Transverse colon (tissue), 4 donors: ENCODE results near the gene ANKRD49. TPM values are rescaled to one million over a fixed set of nuclear protein-coding genes. Genes with fewer than 3 reads are reported as not detected.

ENCODE experiments used
- DNase-seq: peaks from one replicate; pipeline ENCODE4 v3.0.0-alpha.2; 2019
- H3K27ac ChIP-seq, 4 donors: fragments of 200-600 bp; sonication (generic); 2 replicates each; pipeline ENCODE4 v1.5.1; 2016 to 2018; ENCODE audit warnings: inconsistent platforms in 4 of 4
- H3K27me3 ChIP-seq: fragments of 200-600 bp; sonication (generic); 2 replicates; pipeline ENCODE4 v1.5.1; 2017; ENCODE audit warnings: inconsistent platforms
- H3K36me3 ChIP-seq, 4 donors: fragments of 200-600 bp; sonication (generic); 2 replicates each; pipeline ENCODE4 v1.5.1; 2017 to 2019; ENCODE audit warnings: inconsistent platforms in 4 of 4
- H3K4me1 ChIP-seq, 4 donors: fragments of 200-600 bp; sonication (generic); 2 replicates each; pipeline ENCODE4 v1.5.1; 2017 to 2020; ENCODE audit warnings: inconsistent platforms in 4 of 4
- H3K4me3 ChIP-seq, 4 donors: fragments of 200-600 bp; sonication (generic); 1 replicate in 1 of 4; 2 replicates in 3 of 4; pipeline versions ENCODE4 v1.5.1 to v1.6.1; 2017 to 2019; ENCODE audit warnings: inconsistent platforms in 4 of 4
- H3K9me3 ChIP-seq, 2 donors: fragments of 200-600 bp; sonication (generic); 2 replicates each; pipeline ENCODE4 v1.5.1; 2017 to 2019; ENCODE audit warnings: inconsistent platforms in 2 of 2
- EP300 ChIP-seq: sonication (generic); formaldehyde crosslinking; IDR thresholded peaks from one replicate; pipeline ENCODE4 v1.6.1; 2017; ENCODE audit warnings: antibody characterized with exemption, low read depth
- POLR2A ChIP-seq: fragments of 450-650 bp; IDR thresholded peaks from one replicate; pipeline ENCODE4 v1.6.1; 2016; ENCODE audit warnings: antibody characterized with exemption, mild to moderate bottlenecking, moderate library complexity
- POLR2AphosphoS5 ChIP-seq, 3 donors: sonication (generic); formaldehyde crosslinking; IDR thresholded peaks; one replicate each; pipeline ENCODE4 v1.6.1; 2016; ENCODE audit warnings: antibody characterized with exemption in 3 of 3
- WGBS, 2 donors: methylation state at CpG; one replicate each; pipeline ENCODE4 v1.1.5; 2018; ENCODE audit warnings: low coverage in 1 of 2; 5-methylcytosine and 5-hydroxymethylcytosine counted together
- in situ Hi-C, 4 donors: fragments of 200-750 bp; cut with MboI; loops; one replicate each; pipeline versions ENCODE4 v1.15.0 to v1.15.1; 2017; ENCODE audit warnings: low sequenced_read_pairs in 3 of 4, low pct_ligation_motif_present in 1 of 4, low pct_unique_long_range_greater_than_20kb in 1 of 4
- intact Hi-C: fragments of 100-400 bp; cut with DNase I; formaldehyde crosslinking; loops from one replicate; pipeline ENCODE4 v1.15.1; 2023; ENCODE audit warnings: low total_unique reads
- total RNA-seq, 4 donors: library from RNA; depleted of rRNA; stranded (reverse); fragments of >200 nt; gene quantifications; one replicate each; pipeline ENCODE4 v1.1.0, GENCODE V29; 2016
- TF ChIP-seq, protein P1 (sequence below), 5 experiments: fragments of 200-600 bp in 3 of 5; fragments of 450-650 bp in 2 of 5; sonication (generic) in 3 of 5; IDR thresholded peaks; 1 replicate in 2 of 5; 2 replicates in 3 of 5; pipeline ENCODE4 v1.5.1; 2016 to 2017; ENCODE audit warnings: antibody characterized with exemption in 5 of 5, inconsistent platforms in 3 of 5, mild to moderate bottlenecking in 2 of 5, moderate library complexity in 1 of 5

Gene ANKRD49
- total RNA-seq, 4 donors from 2014 or later, result 24.4 to 43.6 (median 33.2) TPM

DNA sequence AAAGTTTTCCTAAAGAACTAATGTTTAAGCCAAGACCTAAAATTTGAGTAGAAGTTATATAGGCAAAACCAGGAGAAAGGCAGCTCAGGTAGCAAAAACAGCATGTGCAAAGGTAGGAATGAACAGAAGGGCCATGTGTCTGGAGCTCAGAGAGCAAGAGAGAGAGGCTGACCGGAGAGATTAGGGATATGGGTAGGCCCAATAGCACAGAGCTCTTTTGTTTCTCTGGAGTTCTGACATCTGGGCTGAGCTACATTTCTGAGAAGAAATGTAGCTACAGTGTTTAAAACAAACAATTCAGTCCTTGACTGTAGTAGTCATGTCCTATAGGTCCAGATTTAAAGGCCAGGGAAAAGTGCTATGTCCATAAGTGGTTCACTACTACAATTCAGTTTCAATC, 22.9 kb downstream of the ANKRD49 start:
- H3K36me3 ChIP-seq, result no peaks in the 10 kb centered on the region
- 50 to 77% methylated on average over 1 of the region's 1 CpG for WGBS, 2 donors
- intact Hi-C loops, result loop anchor here (5.0 kb wide), 1 partner anchor 46 kb away; no protein-coding TSS in a partner anchor
- DNase-seq, result no peak
- in situ Hi-C loops, result loop anchor here in 1 of 4 donors (25.0 kb wide), 1 partner anchor 629 kb away; no protein-coding TSS in a partner anchor
- peaks cover 0 to 28% (median 12%) of the 10 kb centered on the region in 4 donors for H3K4me1 ChIP-seq
- TF ChIP-seq EP300 (no peak), POLR2A (no peak), POLR2AphosphoS5 (IDR thresholded peaks at IDR 0.05) (no peak)
- TF ChIP-seq, protein P1, sequence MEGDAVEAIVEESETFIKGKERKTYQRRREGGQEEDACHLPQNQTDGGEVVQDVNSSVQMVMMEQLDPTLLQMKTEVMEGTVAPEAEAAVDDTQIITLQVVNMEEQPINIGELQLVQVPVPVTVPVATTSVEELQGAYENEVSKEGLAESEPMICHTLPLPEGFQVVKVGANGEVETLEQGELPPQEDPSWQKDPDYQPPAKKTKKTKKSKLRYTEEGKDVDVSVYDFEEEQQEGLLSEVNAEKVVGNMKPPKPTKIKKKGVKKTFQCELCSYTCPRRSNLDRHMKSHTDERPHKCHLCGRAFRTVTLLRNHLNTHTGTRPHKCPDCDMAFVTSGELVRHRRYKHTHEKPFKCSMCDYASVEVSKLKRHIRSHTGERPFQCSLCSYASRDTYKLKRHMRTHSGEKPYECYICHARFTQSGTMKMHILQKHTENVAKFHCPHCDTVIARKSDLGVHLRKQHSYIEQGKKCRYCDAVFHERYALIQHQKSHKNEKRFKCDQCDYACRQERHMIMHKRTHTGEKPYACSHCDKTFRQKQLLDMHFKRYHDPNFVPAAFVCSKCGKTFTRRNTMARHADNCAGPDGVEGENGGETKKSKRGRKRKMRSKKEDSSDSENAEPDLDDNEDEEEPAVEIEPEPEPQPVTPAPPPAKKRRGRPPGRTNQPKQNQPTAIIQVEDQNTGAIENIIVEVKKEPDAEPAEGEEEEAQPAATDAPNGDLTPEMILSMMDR (IDR thresholded peaks at IDR 0.05), result no peak
- H3K27me3 ChIP-seq, result no peaks in the 10 kb centered on the region
- H3K27ac ChIP-seq, result no peak overlapping the region
- H3K9me3 ChIP-seq, result no peaks in the 10 kb centered on the region
- no peak overlapping the region for H3K4me3 ChIP-seq

DNA sequence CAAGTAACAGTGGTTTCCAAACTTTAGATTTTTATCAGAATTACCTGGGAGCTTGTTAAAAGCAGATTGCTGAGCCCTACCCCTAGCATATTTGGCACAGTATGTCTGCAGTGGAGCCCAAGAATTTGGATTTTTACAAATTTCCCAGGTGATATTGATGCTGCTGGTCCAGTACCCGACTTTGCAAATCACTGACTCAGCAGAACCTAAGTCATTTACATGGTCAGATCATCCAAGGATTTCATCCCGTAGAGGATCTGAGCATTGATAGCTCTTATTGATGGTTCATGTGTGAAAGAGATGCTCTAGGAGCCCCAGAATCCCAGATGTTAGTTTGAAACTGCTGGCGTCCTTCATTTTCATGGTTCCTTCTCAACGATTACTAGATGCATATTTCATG, 24.5 kb downstream of the ANKRD49 start:
- in situ Hi-C loops (loop anchor here in 1 of 4 donors (25.0 kb wide), 1 partner anchor 631 kb away; no protein-coding TSS in a partner anchor), intact Hi-C loops (loop anchor here (5.0 kb wide), 1 partner anchor 44 kb away; no protein-coding TSS in a partner anchor)
- TF ChIP-seq, protein P1 (IDR thresholded peaks at IDR 0.05), result no peak
- no peak for TF ChIP-seq POLR2AphosphoS5 (IDR thresholded peaks at IDR 0.05)
- no peak for TF ChIP-seq EP300
- no peak for TF ChIP-seq POLR2A
- no peak overlapping the region for H3K4me3 ChIP-seq
- no peaks in the 10 kb centered on the region for H3K27me3 ChIP-seq
- no peak overlapping the region for H3K27ac ChIP-seq
- 55 to 72% methylated on average over 3 to 4 of the region's 4 CpGs for WGBS, 2 donors
- H3K4me1 ChIP-seq, result peaks cover 0 to 12% (median 4%) of the 10 kb centered on the region in 4 donors
- H3K9me3 ChIP-seq, result no peaks in the 10 kb centered on the region
- H3K36me3 ChIP-seq, result no peaks in the 10 kb centered on the region
- no peak for DNase-seq

DNA sequence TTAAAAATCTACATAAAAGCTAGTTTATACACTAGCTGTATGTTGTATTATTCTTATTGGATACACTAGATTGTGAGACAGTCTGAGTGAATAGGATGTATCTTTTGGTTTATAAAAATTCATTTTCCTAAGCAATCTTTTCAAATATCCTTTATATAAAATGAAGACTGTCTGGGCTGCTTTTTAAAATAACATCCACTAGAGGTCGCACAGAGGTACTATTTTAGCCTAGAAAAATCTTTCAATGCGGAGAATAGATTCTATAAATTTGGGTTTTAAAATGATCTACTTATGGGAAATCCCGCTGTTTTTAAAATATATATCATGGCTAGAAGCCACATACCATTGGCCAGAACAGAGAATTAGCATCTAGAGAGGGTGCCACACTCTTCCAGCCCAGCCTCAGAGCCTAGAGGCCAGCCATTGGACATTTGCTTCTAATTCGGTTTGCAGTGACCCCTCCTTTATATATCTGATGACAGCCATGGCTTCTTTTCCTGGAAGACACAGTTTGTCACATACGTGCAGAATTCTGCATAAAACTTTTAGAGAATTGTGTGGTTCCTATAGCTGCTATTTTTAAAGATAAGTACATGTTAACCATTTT, 25.8 kb downstream of the ANKRD49 start:
- TF ChIP-seq POLR2AphosphoS5 (IDR thresholded peaks at IDR 0.05), result no peak
- TF ChIP-seq, protein P1 (IDR thresholded peaks at IDR 0.05), result peak; percentile 55 to 78 (median 71)
- Histone ChIP-seq H3K9me3 (no peaks in the 10 kb centered on the region), H3K36me3 (no peaks in the 10 kb centered on the region), H3K27ac (no peak overlapping the region), H3K27me3 (no peaks in the 10 kb centered on the region), H3K4me1 (peaks cover 0 to 7% (median 2%) of the 10 kb centered on the region in 4 donors), H3K4me3 (no peak overlapping the region)
- no peak for DNase-seq
- WGBS, 2 donors, result 11 to 20% methylated on average over 5 of the region's 5 CpGs
- in situ Hi-C loops, result loop anchor here in 2 of 4 donors (10.0 to 25.0 kb wide), 3 partner anchors 75 to 632 kb away; no protein-coding TSS in a partner anchor
- intact Hi-C loops, result loop anchor here (5.0 kb wide), 1 partner anchor 43 kb away; no protein-coding TSS in a partner anchor

DNA sequence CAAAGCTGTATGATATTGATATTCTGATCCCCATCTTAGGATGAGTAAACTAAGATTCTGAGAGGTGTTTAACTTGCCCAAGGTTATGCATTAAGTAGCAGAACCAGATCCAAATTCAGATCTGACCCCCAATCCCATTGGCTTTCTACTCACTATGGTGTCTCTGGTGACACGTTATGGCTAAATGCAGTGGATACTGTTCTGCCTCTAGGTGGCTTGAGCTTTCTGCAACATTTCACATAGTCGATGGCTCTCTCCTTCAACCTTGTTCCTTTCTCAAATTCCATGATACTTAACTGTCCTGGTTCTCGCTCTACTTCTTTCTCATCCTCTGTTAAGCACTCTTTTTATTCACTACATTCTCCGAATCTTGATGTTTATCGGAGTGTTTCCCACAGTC, 27.9 kb downstream of the ANKRD49 start:
- no peak for TF ChIP-seq POLR2AphosphoS5 (IDR thresholded peaks at IDR 0.05)
- no peak for TF ChIP-seq EP300
- TF ChIP-seq POLR2A, result no peak
- TF ChIP-seq, protein P1 (IDR thresholded peaks at IDR 0.05), result peak; percentile 21 to 62 (median 42)
- H3K9me3 ChIP-seq, result no peaks in the 10 kb centered on the region
- no peak for DNase-seq
- intact Hi-C loops (no loop called here), in situ Hi-C loops (loop anchor here in 2 of 4 donors (10.0 to 25.0 kb wide), 3 partner anchors 73 to 634 kb away; no protein-coding TSS in a partner anchor)
- 38 to 61% methylated on average over 1 to 5 of the region's 5 CpGs for WGBS, 2 donors
- H3K27ac ChIP-seq, result no peak overlapping the region
- no peaks in the 10 kb centered on the region for H3K27me3 ChIP-seq
- no peak overlapping the region for H3K4me3 ChIP-seq
- peaks cover 0 to 21% (median 10%) of the 10 kb centered on the region in 4 donors for H3K4me1 ChIP-seq
- no peaks in the 10 kb centered on the region for H3K36me3 ChIP-seq
